ENCODE measurements around the gene UTP11.

The UTP11 gene

DNA sequence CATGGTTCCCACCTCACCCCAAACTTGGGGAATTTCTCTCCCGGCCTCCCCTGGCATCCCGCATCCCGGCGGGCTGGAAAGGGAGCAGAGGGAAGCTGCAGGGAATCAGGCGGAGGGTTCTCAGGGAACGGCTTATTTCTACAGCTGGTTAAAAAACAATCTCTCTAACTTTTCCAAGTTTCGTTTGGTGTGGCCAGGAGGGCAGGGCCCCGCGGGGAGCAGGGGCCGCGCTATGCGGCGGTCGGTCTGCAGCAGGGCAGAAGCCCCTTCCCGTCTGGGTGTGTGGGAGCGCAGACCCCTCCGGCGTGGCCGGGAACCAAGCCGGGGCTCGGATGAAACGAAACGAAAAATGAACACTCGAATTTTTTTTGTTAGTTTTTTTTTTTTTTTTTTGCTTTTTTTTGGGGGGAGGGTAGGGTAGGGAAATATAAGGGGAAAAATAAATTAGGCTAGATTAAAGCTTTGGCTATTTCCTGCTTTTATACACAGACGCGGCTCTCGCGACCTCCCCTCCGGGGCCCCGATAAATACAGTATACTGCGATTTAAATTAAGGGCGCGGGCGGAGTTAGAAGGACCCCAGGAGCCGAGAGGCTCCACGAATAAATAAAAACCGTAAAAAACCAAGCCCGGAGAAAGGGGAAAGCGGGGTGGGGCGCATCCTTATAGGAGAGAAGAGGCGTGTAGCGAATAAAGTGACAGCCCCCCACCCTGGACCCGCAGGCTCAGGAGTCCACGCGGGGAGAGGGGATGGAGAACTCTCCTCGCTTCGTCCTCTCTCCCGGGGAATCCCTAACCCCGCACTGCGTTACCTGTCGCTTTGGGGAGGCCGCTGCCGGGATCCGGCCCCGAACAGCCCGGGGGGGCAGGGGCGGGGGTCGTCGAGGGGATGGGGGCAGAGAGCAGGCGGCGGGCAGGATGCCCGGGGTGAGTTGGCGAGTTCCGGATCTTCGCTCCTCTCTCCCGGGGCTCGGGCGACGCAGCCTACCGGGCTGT, 32.0 kb downstream of the UTP11 start:
- FAIRE-seq, result no peak
- DNase-seq (ENCODE audit: insufficient read length), result no peak
- TF ChIP-seq POLR2AphosphoS5 (IDR thresholded peaks at IDR 0.05; ENCODE audit: low read depth, low read length) (no peak), TAF1 (IDR thresholded peaks at IDR 0.05; ENCODE audit: borderline replicate concordance, low read depth, low read length) (no peak), POLR2A (IDR thresholded peaks at IDR 0.05; ENCODE audit: low read depth, low read length) (no peak)

DNA sequence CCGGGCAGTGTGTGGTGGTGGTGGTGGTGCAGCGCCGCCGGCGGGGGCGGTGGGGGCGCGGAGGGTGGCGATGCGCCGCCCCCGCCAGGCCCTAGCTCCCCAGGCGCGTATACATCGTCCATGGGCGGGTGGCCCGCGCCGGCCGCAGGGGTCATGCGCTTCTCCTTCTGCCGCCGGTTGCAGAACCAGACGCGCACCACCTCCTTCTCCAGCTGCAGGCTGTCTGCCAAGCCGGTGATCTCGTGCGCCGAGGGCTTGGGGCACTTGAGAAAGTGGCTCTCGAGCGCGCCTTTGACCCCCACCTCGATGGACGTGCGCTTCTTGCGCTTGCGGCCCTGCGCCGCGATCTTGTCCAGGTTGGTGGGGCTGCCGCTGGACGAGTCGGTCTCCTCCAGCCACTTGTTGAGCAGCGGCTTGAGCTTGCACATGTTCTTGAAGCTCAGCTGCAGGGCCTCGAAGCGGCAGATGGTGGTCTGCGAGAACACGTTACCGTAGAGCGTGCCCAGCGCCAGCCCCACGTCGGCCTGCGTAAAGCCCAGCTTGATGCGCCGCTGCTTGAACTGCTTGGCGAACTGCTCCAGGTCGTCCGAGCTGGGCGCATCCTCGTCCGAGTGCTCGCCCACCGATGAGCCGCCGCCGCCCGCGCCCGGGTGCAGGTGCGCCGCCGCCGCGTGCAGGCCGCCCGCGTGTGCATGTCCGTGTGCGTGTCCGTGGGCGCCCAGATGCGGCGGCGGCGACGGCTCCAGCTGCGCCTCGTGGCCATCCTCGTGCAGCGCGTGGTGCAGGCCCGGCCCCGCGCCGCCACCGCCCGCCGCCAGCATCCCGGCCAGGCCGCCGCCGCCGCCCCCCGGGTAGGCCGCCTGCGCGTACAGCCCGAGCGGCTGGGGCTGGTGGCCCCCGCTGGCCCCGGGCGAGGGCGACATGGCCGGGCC, 33.1 kb downstream of the UTP11 start:
- TF ChIP-seq POLR2A (IDR thresholded peaks at IDR 0.05; ENCODE audit: low read depth, low read length) (no peak), POLR2AphosphoS5 (IDR thresholded peaks at IDR 0.05; ENCODE audit: low read depth, low read length) (no peak), TAF1 (IDR thresholded peaks at IDR 0.05; ENCODE audit: borderline replicate concordance, low read depth, low read length) (no peak)
- peak; percentile 5 for FAIRE-seq
- no peak for DNase-seq (ENCODE audit: insufficient read length)

DNA sequence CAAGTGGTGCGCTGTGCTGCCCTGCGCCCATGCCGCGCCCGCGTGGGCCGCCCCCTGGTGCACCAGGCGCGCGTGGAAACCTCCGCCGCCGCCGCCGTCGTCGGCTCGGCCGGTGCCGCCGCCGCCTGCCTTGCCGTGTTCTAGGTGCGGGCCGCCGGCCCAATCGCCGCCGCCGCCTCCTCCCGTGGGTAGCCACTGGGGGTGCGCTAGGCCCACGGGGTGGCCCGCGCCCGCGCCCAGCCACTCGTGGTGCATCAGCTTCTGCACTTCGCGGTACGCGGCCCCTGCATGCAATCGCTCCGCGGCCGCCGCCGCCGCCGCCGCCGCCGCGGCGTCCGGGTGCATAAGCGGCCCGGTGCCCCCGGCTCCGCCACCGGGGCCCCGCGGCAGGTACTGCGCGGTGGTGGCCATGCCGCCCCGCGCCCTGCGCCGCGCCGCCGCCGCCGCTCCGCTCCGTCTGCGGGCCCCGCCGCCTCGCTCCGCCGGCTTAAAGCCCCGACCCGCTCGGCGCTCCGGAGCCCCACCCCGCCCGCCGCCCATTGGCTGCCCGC, 33.9 kb downstream of the UTP11 start, which contains the start of gene POU3F1:
TSS of gene POU3F1 (minus strand) at position 461 of the 551 bp plus-strand sequence. CDS start at position 411, 50 bp downstream.
- DNase-seq (ENCODE audit: insufficient read length), result no peak
- no peak for TF ChIP-seq POLR2A (IDR thresholded peaks at IDR 0.05; ENCODE audit: low read depth, low read length)
- FAIRE-seq, result peak; percentile 44

DNA sequence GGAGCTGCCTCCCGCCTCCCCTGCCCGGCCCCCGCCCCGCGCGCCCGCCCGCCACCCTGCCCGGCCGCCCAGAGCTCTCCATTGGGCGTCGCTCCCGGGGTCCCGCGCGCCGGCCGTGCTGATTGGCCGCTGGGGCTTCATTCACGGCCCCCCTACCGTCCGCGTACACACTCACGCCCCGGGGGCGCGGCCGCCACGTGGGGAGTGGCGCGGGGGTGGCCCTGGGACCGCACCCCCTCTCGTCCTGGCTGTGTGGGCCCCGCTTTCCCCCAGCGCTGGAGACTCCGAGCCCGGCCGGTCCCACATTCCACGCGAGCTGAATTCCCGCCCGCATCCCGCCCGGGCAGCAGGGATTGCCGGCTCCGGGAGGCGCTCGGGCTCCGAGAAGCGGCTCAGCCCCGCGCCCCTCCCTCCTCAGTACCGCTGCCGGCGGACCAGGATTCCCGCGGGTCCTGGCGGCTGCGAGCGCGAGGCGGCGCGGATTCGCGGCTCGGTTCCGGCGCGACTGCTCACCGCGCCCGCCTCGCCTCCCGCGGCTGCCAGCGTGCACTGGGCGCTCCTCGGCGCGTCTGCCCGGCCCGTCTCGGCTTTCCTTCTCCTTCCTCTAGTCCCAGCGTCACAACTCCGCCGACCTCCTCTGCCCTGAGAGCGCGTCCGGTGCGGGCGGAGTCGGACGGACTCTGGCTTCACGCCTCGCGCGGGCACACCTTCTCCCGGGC, 34.5 kb downstream of the UTP11 start:
- DNase-seq (ENCODE audit: insufficient read length) (peak; percentile 88), FAIRE-seq (peak; percentile 54)
- TF ChIP-seq POLR2A (IDR thresholded peaks at IDR 0.05; ENCODE audit: low read depth, low read length) (no peak), TAF1 (IDR thresholded peaks at IDR 0.05; ENCODE audit: borderline replicate concordance, low read depth, low read length) (no peak), POLR2AphosphoS5 (IDR thresholded peaks at IDR 0.05; ENCODE audit: low read depth, low read length) (no peak)

DNA sequence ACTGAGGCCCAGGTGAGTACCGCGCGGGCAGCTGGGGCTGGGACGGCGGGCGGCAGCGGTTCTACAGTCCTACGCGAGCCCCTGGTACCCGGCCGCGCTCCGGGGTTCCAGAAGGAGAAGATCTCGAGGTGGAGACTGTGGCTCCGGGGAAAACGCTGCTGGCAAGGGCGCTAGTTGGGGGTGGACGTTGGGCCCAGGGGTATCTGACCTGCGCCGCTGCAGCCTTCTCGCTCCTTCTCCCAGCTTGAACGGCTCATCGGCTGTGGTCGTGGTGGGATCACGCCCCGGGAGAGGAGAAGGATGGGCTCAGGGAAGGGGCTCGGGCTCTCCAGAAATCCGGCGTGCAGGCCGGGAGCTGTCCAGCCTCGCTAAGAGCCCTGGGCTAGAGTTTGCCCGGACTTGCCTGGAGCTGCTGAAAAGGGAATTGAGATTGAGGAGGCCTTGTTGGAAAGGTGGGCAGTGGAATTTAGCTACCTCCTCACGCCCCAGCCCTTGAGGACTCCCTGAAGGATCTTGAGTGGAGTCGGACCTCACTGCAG, 35.1 kb downstream of the UTP11 start:
- no peak for FAIRE-seq
- DNase-seq (ENCODE audit: insufficient read length), result no peak
- TF ChIP-seq TAF1 (IDR thresholded peaks at IDR 0.05; ENCODE audit: borderline replicate concordance, low read depth, low read length), result no peak
- TF ChIP-seq POLR2A (IDR thresholded peaks at IDR 0.05; ENCODE audit: low read depth, low read length), result no peak
- no peak for TF ChIP-seq POLR2AphosphoS5 (IDR thresholded peaks at IDR 0.05; ENCODE audit: low read depth, low read length)

DNA sequence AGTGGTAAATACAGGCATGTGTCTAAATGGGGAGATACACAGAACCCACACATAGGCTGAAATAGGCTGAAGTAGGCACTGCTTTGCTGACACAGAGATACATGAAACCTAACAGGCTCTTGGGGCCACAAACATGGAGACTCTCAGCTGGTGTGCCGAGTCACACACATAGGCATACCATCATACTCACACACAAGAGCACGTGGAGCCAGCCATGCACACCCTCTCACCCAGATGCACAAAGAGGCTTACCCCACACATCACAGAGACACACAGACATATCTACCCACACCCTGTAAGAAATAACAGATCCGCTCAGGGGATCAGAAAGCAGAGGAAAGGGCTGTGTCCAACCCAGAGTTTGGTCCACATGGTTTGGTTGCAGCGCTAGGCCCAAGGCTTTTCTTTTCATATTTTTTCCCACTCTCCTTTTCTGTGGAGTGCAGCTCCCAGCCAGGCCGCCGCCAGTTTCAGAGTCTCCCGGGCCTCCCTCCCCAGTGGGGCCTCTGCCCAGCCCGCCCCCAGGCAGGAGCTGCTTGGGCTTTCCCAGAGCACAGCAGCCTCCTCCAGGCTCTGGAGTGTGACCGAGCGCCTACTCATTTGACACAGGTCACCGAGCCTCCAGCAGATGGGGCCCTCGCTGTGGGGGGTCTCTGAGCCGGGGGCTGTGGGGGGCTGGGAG, 38.0 kb downstream of the UTP11 start:
- DNase-seq (ENCODE audit: insufficient read length) (no peak), FAIRE-seq (peak; percentile 83)
- no peak for TF ChIP-seq TAF1 (IDR thresholded peaks at IDR 0.05; ENCODE audit: borderline replicate concordance, low read depth, low read length)
- no peak for TF ChIP-seq POLR2AphosphoS5 (IDR thresholded peaks at IDR 0.05; ENCODE audit: low read depth, low read length)
- TF ChIP-seq POLR2A (IDR thresholded peaks at IDR 0.05; ENCODE audit: low read depth, low read length), result no peak

DNA sequence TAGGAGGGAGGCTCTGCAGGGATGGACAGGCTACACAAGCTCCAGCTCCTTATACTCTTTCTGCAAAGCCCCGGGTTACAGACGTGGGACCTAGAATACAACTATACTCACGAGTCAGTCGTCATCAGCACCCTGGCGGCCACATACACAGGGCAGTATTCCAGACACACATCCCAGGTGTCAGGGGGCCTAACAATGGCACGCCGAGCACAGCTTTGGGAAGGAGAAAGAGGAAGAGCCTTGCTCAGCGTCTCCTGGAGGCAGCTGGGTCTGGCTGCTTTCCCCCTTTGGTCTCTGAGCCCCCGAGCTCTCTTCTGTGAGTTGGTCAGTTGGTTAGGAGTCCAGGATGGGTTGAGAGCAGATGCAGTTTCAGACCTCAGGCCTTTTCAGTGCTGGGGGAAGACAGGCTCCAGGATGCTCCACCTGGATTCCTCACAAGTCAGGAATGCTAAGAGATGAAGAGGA, 38.6 kb downstream of the UTP11 start:
- TF ChIP-seq TAF1 (IDR thresholded peaks at IDR 0.05; ENCODE audit: borderline replicate concordance, low read depth, low read length), result no peak
- TF ChIP-seq POLR2AphosphoS5 (IDR thresholded peaks at IDR 0.05; ENCODE audit: low read depth, low read length), result no peak
- TF ChIP-seq POLR2A (IDR thresholded peaks at IDR 0.05; ENCODE audit: low read depth, low read length), result no peak
- DNase-seq (ENCODE audit: insufficient read length) (no peak), FAIRE-seq (peak; percentile 33)

DNA sequence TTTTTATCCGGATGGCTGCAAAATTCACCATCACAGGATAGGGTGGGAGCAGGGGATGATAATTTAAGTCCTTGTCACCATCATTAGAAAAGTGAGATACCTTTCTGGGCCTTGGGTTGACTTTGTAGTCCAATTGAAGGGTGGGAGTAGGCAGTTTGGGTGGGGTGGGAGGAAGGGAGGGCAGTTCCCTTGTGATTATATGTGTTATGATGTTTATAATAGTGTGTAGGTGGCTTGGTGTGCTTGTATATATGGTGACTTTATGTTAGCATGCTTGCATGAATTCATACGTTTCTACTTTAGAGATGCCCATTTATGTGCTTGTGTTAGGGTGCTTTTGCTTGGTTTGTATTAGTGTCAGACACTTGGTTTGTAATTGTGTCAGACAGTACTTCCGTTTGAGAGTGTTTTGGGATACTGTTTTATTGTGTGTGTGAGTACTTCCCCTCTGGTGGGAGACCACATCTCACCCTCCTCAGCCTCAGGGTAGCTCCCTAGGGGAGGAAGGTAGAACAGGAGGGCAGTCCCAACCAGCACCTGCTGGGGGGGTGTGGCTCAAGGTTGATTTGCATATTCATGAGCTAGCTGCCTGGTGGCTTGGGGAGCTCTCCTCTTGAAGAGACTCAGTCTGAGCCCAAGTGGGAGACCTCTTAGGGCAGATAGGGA, 40.3 kb downstream of the UTP11 start:
- FAIRE-seq (peak; percentile 84), DNase-seq (ENCODE audit: insufficient read length) (no peak)
- TF ChIP-seq POLR2AphosphoS5 (IDR thresholded peaks at IDR 0.05; ENCODE audit: low read depth, low read length), result no peak
- TF ChIP-seq POLR2A (IDR thresholded peaks at IDR 0.05; ENCODE audit: low read depth, low read length), result no peak
- no peak for TF ChIP-seq TAF1 (IDR thresholded peaks at IDR 0.05; ENCODE audit: borderline replicate concordance, low read depth, low read length)

DNA sequence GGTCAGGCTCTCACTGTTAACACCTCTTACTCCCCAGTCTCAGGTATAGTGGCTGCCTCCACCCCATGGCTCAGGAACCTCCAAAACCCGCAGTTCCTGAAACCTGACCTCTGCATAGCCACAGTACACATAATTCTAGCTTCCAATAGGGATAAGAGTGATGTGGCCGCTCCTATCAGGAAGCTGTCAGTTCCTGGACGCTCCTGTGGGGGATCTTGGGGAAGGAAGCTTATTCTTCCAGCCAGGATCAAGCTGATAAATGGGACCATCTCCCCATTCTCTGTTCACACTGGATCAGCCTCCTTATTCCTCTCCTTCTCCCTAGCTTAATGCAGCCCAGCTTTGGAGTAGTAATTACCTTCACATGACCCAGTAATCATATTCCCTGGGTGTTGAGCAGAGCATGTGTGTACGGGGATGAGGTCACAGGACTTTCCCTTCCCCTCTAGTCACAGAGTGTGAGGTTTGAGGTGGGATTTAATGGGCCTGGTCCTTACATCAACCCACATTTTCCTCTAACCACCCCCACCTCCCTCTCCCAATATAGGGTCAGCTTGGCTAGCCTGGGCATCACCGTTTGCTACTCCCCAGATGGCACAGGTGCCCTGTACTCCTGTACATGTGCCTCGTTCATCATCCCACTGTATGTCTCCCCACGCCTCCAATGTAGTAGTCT, 41.0 kb downstream of the UTP11 start:
- DNase-seq (ENCODE audit: insufficient read length) (no peak), FAIRE-seq (no peak)
- TF ChIP-seq POLR2A (IDR thresholded peaks at IDR 0.05; ENCODE audit: low read depth, low read length) (no peak), POLR2AphosphoS5 (IDR thresholded peaks at IDR 0.05; ENCODE audit: low read depth, low read length) (no peak)

All from GM12892 (cell line).